HG03095 (cell line): ENCODE results near the gene HERC3.

ENCODE experiments used
- ATAC-seq: cut with Tn5 transposase; IDR thresholded peaks from one replicate; pipeline ENCODE4 v1.9.1; 2021; ENCODE audit warnings: moderate library complexity; ENCODE audit not compliant: unreplicated experiment

The HERC3 gene

DNA sequence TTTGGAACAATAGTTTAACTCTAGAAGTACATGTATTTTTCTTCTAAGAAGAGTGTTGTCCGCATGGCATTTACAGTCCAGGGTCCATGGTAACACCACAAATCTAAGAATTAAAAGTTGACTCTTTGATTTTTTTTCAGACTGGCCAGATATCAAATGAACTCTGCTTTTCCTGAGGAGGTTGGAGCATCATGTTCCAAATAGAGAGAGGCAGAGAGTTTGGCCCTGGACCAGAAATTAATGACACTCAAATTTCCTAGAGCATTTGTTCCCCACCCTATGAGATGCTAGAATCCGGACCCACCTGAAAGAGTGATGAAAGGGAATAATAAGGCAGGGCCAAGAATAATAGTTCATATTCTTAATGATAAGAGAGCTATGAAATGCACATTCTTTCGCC lies 152.3 kb downstream of the HERC3 start:
- no peak for ATAC-seq

GRCh38 chr4:88745175-88745574 lies 152.9 kb downstream of the HERC3 start:
- no peak for ATAC-seq

- ATAC-seq = no peak
Measured at GRCh38 chr4:88745581-88746163, 153.4 kb downstream of the HERC3 start.

GRCh38 chr4:88746206-88746605 lies 153.9 kb downstream of the HERC3 start:
- ATAC-seq = no peak

GRCh38 chr4:88747351-88747750 lies 155.1 kb downstream of the HERC3 start:
- no peak for ATAC-seq

DNA sequence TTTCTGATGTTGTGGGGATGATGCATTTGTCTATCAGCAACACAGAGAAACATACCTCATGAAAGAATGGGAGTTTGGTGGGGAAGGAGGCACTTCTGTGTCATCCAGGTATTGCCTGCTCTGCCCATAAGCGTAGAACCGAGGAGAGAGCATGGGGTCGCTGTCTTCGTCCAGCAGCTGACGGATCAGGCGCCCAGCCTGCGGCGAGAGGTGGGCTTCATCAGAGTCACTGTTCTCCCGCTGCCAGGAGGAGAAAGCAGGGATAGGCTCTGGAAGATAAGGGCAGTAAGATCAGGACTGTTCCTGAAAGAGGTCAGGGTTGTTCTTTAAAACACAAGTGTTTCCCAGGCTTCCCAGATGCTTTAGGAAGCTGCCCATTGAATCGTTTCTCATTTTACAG lies 158.1 kb downstream of the HERC3 start:
- ATAC-seq = no peak

GRCh38 chr4:88751258-88752075 lies 159.2 kb downstream of the HERC3 start:
- no peak for ATAC-seq

- no peak for ATAC-seq
Measured at GRCh38 chr4:88752076-88752463, 159.8 kb downstream of the HERC3 start.

GRCh38 chr4:88752754-88753153 lies 160.5 kb downstream of the HERC3 start:
- ATAC-seq = no peak

- no peak for ATAC-seq
Measured at GRCh38 chr4:88753658-88754571, 161.6 kb downstream of the HERC3 start.

GRCh38 chr4:88754796-88755195 lies 162.5 kb downstream of the HERC3 start:
- no peak for ATAC-seq

- no peak for ATAC-seq
Measured at GRCh38 chr4:88755454-88755853, 163.2 kb downstream of the HERC3 start.

GRCh38 chr4:88756149-88756548 lies 163.9 kb downstream of the HERC3 start:
- ATAC-seq = no peak

DNA sequence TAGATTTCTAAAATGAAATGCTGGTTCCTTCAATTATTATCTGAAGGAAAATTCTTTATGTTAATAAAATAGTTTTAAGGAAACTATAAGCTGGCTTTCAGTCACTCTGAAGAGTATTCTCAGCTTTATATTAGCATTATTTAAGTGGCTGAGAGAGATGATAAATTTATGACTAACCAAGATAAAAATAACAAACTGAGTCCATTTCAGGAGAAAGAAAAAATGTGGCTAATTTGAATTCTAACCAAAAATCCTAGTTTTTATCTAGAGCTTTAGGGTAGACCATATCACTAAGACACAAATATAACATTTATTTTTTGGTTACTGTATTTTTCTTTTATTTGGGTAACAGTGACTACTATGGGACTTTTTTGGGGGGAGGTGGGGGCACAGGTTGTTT lies 164.8 kb downstream of the HERC3 start:
- no peak for ATAC-seq

- no peak for ATAC-seq
Measured at GRCh38 chr4:88757776-88758175, 165.5 kb downstream of the HERC3 start.
